Kidney (tissue), 14 donors: ENCODE results near the gene FAM83B. TPM values are rescaled to one million over a fixed set of nuclear protein-coding genes. Genes with fewer than 3 reads are reported as not detected.

Source experiments
- DNase-seq, 5 donors: peaks; one replicate each; pipeline ENCODE4 v3.0.0-alpha.2; 2013 to 2020
- FAIRE-seq: peaks from 2 replicates; lab custom pipeline; 2012; peaks lifted over from hg19 to GRCh38; lab: Jason Lieb, UNC
- H3K27ac ChIP-seq, 2 donors: one replicate each; pipeline ENCODE4 v1.7.0; 2013; ENCODE audit warnings: low read depth in 2 of 2, low read length in 2 of 2, inconsistent platforms in 1 of 2
- H3K27me3 ChIP-seq: one replicate; pipeline ENCODE4 v1.7.1; 2013; ENCODE audit warnings: low read length, inconsistent platforms; ENCODE audit not compliant: control insufficient read depth, insufficient read depth
- H3K36me3 ChIP-seq, 3 donors: one replicate each; pipeline versions ENCODE4 v1.7.0 to v1.7.1; 2013; ENCODE audit warnings: low read length in 3 of 3, control low read depth in 1 of 3, inconsistent platforms in 1 of 3; ENCODE audit not compliant: insufficient read depth in 3 of 3, control insufficient read depth in 2 of 3
- H3K4me1 ChIP-seq, 3 donors: one replicate each; pipeline versions ENCODE4 v1.7.0 to v1.7.1; 2013; ENCODE audit warnings: low read length in 3 of 3, inconsistent platforms in 1 of 3, low read depth in 1 of 3; ENCODE audit not compliant: control insufficient read depth in 2 of 3, insufficient read depth in 2 of 3
- H3K4me3 ChIP-seq, 3 donors: one replicate each; pipeline versions ENCODE4 v1.7.0 to v1.8.1; 2013; ENCODE audit warnings: low read length in 3 of 3, control low read depth in 1 of 3, inconsistent platforms in 1 of 3
- H3K9ac ChIP-seq, 3 donors: one replicate each; pipeline versions ENCODE4 v1.7.0 to v1.7.1; 2013; ENCODE audit warnings: low read length in 3 of 3, control low read depth in 1 of 3, inconsistent platforms in 1 of 3
- H3K9me3 ChIP-seq, 3 donors: one replicate each; pipeline versions ENCODE4 v1.7.0 to v1.7.1; 2013; ENCODE audit warnings: low read length in 3 of 3, control low read depth in 1 of 3, inconsistent platforms in 1 of 3; ENCODE audit not compliant: control insufficient read depth in 2 of 3, insufficient read depth in 1 of 3
- intact Hi-C: fragments of 100-400 bp; cut with DNase I; formaldehyde crosslinking; loops from one replicate; pipeline ENCODE4 v1.11.1; 2022
- polyA plus RNA-seq: library from polyadenylated mRNA; stranded (reverse); fragments of 350-450 nt; fragmentation: Illumina TruSeq; extraction: RNeasy Lipid Tissue Mini Kit (QIAGEN cat#74804); gene quantifications from one replicate; pipeline ENCODE4 v1.2.3, GENCODE V29; 2014; ENCODE audit warnings: low read depth, low replicate concordance; ENCODE audit not compliant: insufficient read depth
- total RNA-seq: library from RNA; stranded (reverse); fragmentation: NEBNext Ultra II Directional; extraction: Animal tissue kit (Norgen Biotek cat#: 25700); gene quantifications from one replicate; pipeline ENCODE4 v1.2.1, GENCODE V29; 2021
- TF ChIP-seq, protein P1 (sequence below): IDR thresholded peaks from 3 replicates; pipeline ENCODE4 v1.5.1; 2012; ENCODE audit warnings: mild to moderate bottlenecking, moderate library complexity, borderline replicate concordance; ENCODE audit not compliant: insufficient read depth; ENCODE audit errors: extremely low read depth
- donor health status: control.
- donor health status: control.
- donor health status: control.
- donor health status: control.
- donor health status: control.
- donor health status: DM: yes; HTN: yes; CAD: no.
- donor health status: Normal renal cell carcinoma (clear cell type).

Gene FAM83B
- total and polyA plus RNA-seq, 2 donors from 2014 or later: 0.77 to 12.7 TPM

- no peak for FAIRE-seq
- TF ChIP-seq, protein P1, sequence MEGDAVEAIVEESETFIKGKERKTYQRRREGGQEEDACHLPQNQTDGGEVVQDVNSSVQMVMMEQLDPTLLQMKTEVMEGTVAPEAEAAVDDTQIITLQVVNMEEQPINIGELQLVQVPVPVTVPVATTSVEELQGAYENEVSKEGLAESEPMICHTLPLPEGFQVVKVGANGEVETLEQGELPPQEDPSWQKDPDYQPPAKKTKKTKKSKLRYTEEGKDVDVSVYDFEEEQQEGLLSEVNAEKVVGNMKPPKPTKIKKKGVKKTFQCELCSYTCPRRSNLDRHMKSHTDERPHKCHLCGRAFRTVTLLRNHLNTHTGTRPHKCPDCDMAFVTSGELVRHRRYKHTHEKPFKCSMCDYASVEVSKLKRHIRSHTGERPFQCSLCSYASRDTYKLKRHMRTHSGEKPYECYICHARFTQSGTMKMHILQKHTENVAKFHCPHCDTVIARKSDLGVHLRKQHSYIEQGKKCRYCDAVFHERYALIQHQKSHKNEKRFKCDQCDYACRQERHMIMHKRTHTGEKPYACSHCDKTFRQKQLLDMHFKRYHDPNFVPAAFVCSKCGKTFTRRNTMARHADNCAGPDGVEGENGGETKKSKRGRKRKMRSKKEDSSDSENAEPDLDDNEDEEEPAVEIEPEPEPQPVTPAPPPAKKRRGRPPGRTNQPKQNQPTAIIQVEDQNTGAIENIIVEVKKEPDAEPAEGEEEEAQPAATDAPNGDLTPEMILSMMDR: no peak
- intact Hi-C loops: no loop called here
These were observed 27.9 kb downstream of the FAM83B start for GRCh38 chr6:54874349-54875048.

DNA sequence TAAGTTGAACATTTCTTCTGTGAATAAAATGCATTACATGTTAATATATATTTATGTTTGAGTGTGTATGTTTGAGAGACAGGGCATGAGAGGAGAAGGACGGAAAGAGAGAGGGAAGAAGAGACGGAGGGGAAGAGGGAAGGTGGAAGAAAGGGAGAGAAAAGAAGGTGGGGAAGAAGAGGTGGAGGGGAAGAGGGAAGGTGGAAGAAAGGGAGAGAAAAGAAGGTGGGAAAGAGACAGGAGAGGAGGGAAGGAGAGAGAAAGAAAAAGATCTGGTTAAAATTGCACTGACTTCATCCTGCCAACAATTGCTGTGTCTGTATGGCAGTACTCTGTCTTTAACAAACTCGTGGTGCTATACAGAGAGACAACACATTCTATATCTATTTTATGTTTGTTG, 29.0 kb downstream of the FAM83B start:
- TF ChIP-seq, protein P1: no peak
- H3K9me3 ChIP-seq: no peaks in the 10 kb centered on the region
- no peak overlapping the region for H3K4me3 ChIP-seq
- FAIRE-seq: no peak
- no peaks in the 10 kb centered on the region for H3K36me3 ChIP-seq
- peaks cover 0 to 6% (median 0%) of the 10 kb centered on the region in 3 donors for H3K4me1 ChIP-seq
- H3K9ac ChIP-seq: no peak overlapping the region
- no peak for DNase-seq
- no peak overlapping the region for H3K27ac ChIP-seq
- intact Hi-C loops: no loop called here
- no peaks in the 10 kb centered on the region for H3K27me3 ChIP-seq

More at GRCh38 chr6:54874349-54875048, 27.9 kb downstream of the FAM83B start:
- peaks cover 0 to 6% (median 0%) of the 10 kb centered on the region in 3 donors for H3K4me1 ChIP-seq
- H3K9me3 ChIP-seq: no peaks in the 10 kb centered on the region
- H3K36me3 ChIP-seq: no peaks in the 10 kb centered on the region
- H3K27ac ChIP-seq: no peak overlapping the region
- no peaks in the 10 kb centered on the region for H3K27me3 ChIP-seq
- H3K4me3 ChIP-seq: no peak overlapping the region
- H3K9ac ChIP-seq: no peak overlapping the region
- no peak for DNase-seq

DNA sequence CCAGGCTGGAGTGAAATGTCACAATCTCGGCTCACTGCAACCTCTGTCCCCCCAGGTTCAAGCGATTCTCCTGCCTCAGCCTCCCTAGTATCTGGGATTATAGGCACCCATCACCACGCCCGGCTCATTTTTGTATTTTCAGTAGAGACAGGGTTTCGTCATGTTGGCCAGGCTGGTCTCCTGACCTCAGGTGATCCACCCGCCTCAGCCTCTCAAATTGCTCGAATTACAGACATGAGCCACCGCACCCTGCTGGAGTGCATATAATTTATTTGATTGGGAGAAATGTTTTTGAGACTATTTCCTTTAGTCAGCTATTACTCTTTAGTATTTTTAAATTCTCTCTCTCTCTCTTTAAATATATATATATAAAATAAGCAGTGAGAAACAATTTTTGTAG, 29.8 kb downstream of the FAM83B start:
- intact Hi-C loops: no loop called here
- no peak overlapping the region for H3K4me3 ChIP-seq
- FAIRE-seq (no peak), DNase-seq (no peak)
- no peak overlapping the region for H3K9ac ChIP-seq
- peaks cover 0 to 6% (median 0%) of the 10 kb centered on the region in 3 donors for H3K4me1 ChIP-seq
- H3K27ac ChIP-seq: no peak overlapping the region
- H3K9me3 ChIP-seq: no peaks in the 10 kb centered on the region
- H3K36me3 ChIP-seq: no peaks in the 10 kb centered on the region
- H3K27me3 ChIP-seq: no peaks in the 10 kb centered on the region
- TF ChIP-seq, protein P1: no peak
